ENCODE results near the gene MAB21L3. TPM values are rescaled to one million over a fixed set of nuclear protein-coding genes. Genes with fewer than 3 reads are reported as not detected.
"Not testable (repeated sequence)": the region's sequence is repeated elsewhere in the genome, so short reads cannot be mapped to it uniquely, and the experiment has no call there.

MAB21L3 gene
- polyA plus RNA-seq, 4 donors: 0.38 to 0.79 (median 0.62) TPM; not detected in 1

DNA sequence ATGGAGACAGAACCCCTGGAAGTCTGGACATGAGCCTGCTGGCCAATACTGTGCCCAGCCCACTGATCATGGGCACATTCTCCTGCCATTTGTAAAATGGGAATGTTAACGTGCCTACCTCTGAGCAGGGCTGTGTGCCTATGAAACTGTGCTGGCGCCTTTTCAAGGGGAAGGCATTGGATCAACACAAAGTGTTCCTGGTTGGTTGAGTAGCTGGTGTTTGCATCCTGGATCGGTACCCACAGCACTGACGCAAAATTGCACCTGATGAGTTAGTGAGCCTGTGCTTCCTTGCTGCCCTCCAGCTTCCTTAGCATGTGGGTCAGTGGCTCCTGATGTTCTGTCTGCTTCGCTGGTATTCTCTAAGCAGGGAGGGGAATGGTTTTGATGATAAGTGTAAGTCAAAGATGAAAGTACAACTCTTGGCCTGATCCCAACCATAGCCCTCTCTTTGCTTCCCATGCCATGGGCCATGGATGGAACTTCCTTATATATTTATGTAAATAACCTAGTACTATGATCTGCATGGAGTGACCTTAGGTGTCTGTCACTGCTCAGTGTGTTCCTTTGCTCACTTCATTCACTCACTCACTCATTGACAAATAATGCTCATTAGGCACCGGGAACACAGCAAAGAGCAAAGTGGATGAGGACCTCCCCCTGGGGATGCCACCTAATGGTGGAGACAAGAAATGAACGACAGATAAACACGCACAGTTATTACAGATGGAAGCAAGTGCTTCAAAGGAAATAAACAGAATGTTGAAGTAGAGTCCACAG lies 22.7 kb downstream of the MAB21L3 start:
- no peak for DNase-seq (ENCODE audit: low read depth in 4 of 4, low spot score in 3 of 4)

DNA sequence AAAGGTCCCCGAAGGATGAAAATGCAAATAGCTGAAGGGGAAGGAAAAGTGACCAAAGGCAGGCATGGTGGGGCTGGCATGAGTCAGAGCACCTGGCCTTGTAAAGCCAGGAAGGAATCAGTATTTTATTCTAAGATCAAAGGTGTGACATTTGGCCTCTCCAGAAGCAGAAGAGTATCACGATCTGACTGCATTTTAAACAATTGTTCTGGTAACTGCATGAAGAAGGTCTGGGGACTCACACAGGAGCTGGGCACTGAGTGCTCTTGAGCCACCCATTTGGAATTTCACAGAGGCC lies 23.2 kb downstream of the MAB21L3 start:
- no peak for DNase-seq (ENCODE audit: low read depth in 4 of 4, low spot score in 3 of 4)

DNA sequence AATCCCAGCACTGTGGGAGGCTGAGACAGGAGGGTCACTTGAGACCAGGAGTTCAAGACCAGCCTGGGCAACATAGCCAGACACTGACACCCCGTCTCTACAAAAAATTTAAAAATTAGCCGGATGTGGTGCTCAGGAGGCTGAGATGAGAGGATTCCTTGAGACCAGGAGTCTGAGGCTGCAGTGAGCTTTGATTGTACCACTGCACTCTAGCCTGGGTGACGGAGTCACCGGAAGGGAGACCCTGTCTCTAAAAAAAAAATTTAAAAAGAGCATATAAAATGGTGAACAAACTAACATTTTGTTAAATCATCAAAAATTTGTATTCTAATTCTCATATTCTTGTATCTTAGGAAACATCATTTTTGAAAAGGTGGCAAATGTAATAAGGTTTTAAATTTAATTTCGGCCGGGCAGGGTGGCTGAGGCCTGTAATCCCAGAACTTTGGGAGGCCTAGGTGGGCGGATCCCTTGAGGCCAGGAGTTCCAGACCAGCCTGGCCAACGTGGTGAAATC lies 27.1 kb downstream of the MAB21L3 start:
- no peak for DNase-seq (ENCODE audit: low read depth in 4 of 4, low spot score in 3 of 4)

DNA sequence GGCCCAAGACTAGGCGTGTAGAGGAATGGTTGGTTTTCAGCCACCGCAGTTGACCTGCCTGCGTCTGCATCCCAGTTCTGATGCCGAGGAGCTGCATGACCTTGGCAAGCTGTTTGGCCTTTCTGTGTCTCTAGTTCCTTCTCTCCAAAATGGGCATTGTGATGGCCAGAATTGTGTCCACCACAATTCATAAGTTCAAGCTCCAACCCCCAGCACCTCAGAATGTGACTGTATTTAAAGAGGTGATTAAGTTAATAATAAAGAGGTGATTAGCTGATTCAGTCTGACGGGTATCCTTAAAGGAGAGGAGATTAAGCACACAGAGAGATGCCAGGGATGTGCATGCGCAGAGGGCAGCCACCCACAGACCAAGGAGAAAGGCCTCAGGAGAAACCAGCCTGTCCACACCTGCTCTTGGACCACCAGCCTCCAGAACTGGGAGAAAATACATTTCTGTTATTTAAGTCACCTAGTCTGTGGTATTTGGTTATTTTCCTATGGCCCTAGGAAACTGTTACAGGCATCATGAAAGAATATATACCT lies 28.5 kb downstream of the MAB21L3 start:
- no peak for DNase-seq (ENCODE audit: low read depth in 4 of 4, low spot score in 3 of 4)

DNA sequence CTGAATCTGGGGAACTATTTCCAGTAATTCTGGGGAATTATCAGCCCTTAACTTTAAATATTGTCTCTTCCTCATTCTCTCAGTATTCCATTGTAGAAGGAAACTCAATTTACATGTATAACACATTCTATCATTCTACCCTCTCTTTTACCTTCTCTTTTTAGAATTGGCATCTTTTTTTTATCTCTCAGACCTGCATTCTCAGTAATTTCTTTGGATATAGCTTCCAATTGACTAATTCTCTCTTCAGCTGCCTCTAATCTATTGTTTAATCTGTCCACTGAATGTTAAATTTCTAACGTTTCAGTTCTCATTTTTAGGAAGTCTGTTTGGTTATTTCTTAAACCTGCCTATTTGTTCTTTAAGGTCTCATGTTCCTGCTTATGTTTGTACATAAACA lies 33.0 kb downstream of the MAB21L3 start:
- no peak for DNase-seq (ENCODE audit: low read depth in 4 of 4, low spot score in 3 of 4)

DNA sequence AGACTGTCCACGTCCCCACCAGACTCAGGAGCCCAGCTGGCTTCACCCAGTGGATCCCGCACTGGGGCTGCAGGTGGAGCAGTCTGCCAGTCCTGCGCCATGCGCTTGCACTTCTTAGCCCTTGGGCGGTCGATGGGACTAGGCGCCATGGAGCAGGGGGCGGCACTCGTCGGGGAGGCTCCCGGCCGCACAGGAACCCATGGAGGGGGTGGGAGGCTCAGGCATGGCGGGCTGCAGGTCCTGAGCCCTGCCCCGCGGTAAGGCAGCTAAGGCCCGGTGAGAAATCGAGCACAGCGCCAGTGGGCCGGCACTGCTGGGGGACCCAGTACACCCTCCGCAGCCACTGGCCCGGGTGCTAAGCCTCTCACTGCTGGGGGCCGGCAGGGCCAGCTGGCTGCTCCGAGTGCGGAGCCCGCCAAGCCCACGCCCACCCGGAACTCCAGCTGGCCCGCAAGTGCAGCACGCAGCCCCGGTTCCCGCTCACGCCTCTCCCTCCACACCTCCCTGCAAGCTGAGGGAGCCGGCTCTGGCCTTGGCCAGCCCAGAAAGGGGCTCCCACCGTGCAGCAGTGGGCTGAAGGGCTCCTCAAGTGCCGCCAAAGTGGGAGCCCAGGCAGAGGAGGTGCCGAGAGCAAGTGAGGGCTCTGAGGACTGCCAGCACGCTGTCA lies 35.4 kb downstream of the MAB21L3 start:
- not testable (repeated sequence) for DNase-seq (ENCODE audit: low read depth in 4 of 4, low spot score in 3 of 4)

DNA sequence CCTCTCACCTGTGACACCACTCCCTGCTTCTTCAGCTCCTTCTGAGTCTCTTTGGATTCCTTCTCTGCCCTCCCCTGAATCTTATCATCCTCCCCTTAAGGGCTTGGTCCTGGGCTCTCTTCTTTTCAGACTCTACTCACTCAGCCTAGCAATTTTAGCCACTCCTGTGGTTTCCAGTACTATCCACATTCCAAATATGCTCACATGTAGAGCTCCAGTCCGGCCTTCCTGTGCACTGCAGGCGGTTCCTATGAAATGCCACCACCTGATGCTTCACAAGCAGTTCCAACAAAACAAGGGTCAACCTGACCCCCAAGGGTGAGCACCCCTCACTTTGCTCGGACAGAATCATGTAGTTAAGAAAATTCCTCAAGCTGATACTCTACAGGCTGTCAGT lies 35.9 kb downstream of the MAB21L3 start:
- DNase-seq (ENCODE audit: low read depth in 4 of 4, low spot score in 3 of 4): no peak

DNA sequence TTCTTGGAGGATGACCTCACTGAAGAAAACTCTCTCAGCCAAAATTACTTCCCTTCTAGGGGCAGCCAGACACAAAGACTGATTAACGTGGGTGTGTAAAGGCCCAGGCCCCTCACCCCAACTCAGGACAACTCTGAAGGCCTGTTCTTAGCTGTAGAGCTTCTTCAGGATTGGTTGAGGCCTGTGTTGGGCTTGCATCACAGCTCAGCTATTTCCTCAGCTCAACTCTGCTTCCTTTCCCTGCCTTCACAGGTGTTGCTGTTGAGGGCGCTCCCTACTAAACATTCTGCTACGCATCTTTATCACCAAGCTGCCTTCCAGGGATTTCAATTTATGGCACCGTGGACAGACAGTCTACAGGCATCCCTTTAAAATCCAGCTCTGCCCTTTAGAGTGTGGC lies 36.8 kb downstream of the MAB21L3 start:
- DNase-seq (ENCODE audit: low read depth in 4 of 4, low spot score in 3 of 4): no peak

DNA sequence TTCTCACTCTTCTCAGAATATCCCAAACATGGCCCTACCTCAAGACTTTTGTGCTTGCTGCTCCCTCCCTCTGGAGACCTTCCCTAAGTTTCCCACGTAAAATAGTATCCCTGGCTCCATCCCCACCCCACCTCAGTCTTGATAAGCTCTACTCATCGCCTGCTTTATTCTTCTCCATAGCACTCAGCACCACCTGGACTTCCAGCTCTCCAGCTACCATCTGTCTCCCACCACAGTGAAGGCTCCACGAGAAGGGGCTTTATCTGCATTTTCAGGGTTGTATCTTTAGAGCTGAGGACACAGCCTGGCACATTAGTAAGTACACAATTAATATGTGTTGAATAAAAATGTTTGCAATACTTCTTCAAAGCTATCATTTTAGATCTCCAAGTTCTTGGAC lies 37.8 kb downstream of the MAB21L3 start:
- no peak for DNase-seq (ENCODE audit: low read depth in 4 of 4, low spot score in 3 of 4)

DNA sequence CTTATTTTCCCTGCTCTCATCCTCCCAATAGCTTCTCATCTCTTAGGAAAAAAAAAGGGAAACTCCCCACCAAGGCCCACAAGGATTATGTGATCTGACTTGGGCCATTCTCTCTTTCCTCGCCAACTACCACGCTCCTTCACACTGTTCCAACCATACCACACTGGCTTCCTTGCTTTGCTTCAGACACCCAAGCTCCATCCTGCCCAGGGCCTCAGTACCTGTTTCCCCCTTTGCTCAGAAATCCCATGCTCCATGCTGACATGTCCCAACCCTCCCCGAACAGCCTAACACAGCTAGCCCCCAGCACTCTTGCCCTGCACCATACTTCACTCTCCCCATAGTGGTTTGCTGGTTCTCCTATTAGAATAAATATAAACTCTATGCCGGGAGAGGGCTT lies 39.2 kb downstream of the MAB21L3 start:
- no peak for DNase-seq (ENCODE audit: low read depth in 4 of 4, low spot score in 3 of 4)

DNA sequence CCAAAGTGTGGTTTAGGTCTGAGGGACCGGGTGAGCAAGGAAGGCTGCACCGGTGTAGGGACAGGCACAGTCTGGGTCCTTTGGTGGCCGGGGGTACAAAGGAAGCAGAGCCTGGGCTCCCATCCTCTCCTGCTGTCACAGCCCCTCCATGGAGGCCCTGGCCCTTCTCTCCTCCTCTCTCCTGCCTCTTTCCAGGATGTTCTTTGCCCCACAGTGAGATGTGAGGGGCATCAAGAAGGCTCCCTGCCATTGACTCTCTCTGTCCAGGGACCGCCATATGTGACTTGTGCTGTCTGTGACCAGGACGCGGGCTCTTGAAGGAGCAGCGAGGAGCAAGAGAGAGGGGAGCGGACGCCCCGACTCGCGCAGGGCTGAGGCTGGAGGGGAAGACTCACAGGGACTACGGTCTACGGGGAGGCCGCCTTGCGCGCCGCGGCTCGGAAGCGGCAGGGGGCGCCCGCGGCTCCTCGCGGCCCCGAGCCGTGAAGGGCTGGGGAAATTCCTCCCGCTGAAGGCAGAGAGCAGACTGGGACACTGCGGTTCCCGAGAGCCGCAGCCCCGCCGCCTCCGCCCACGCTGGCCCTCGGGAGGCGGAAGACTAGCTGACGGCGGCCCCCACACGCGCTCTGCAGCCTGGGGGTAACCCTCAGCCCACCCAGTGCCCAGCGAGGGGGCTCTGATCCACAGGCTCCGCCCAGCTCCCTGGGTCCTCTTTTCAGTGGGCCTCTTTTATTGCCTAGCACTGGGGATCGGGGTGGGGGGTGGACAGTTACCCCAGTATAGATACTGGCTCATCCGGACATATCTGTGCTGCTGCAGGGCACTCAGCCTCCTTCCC lies 40.8 kb downstream of the MAB21L3 start:
- DNase-seq (ENCODE audit: low read depth in 4 of 4, low spot score in 3 of 4): peak in 3 of 4 donors; percentile 54 to 64 (median 57)

DNA sequence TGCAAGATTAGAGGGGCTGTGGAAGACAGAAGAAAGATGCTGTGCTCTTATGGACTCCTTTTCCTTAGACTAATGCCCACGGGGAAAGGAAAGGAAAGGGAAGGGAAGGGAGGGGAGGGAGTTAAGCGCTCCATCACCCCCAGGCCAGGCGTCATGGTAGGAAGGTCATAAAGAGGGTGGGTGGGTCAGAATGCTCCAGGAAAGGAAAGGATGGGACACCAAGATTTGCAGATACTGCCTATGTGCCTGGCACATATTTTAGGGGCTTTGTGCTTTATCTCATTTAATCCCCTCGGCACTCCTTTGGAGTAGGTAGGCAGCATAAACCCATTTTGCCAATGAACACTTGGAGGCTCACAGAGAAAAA lies 41.4 kb downstream of the MAB21L3 start:
- no peak for DNase-seq (ENCODE audit: low read depth in 4 of 4, low spot score in 3 of 4)

DNA sequence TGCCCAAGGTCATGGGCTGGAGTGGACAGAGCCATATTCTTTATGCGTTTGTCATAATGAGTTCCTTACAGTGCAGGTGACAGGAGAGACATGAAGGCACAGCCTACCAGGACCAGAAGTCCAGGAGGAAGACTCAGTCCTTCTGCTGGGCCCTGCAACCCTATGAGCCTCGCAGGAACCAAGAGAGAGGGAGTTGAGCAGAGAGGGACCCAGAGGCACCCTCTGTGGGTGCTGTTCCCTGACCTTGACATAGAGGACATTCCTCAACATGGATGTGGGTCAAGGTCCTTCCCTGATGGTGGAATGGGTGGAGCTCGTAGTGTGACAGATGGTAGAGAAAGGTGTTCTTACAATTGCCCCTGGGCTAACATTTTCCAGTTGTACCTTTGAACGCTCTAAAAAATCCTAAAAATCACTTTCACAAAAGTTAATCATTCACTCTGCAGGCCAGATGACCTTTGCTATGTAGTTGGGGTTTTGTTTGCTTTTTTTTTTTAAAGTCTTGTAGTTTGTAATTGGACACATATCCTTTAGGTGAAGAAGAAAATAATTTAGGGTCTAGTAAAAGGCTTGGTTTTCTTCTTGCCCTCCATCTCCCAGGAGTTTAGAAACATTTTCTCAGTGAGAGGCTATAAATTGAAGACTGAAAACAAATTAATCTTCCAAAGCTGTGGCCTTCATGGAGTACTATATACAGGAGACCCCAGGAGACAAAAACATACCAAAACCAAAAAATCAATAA lies 41.9 kb downstream of the MAB21L3 start:
- no peak for DNase-seq (ENCODE audit: low read depth in 4 of 4, low spot score in 3 of 4)

DNA sequence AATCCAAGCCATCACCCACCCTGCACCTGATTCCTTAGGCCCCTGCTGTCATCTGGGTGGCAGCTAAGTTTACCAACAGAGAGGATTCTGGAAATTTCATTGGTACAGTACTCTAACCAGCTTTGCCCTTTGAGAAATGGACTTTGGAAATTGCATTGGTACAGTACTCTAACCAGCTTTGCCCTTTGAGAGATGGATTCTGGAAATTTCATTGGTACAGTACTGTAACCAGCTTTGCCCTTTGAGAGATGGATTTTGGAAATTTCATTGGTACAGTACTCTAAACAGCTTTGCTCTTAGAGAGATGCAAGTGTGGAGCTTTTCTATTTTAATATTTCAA lies 42.5 kb downstream of the MAB21L3 start:
- no peak for DNase-seq (ENCODE audit: low read depth in 4 of 4, low spot score in 3 of 4)

DNA sequence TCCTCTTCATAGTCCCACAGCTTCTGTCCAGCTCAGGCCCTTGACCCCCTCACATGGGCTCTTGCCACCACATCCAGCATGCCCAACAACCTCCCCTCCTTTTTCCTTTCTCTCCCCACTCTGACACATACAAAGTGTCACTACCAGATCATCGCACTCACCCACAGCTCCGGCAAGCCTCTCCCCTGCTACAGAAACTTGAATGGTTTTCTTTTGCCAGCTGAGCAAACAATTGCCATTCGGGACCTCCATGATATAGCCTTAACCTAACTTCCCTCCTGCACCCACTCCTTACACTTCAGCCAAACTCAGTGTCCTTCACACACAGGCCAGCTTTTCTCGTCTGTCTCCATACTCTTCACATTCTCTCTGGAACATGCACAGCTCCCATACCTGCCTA lies 43.3 kb downstream of the MAB21L3 start:
- no peak for DNase-seq (ENCODE audit: low read depth in 4 of 4, low spot score in 3 of 4)

DNA sequence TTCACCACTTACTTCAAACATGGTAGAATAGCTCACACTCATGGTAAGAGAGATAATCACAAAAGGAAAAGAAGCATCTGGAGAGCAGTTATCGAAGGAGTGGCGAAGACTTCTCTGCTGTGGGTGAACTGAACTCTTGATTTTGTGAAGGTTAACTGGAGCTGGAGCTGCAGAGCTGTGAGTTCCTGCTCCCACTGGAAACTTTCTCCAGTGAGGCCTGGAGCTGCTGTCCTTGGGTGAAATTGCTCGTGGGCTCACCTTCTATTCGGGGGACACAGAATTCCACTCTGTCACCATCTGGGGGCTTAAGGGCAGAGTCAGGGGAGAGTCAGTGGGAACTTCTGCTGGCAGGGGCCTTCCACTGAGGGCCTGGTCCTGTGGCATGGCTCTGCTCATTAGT lies 45.9 kb downstream of the MAB21L3 start:
- no peak for DNase-seq (ENCODE audit: low read depth in 4 of 4, low spot score in 3 of 4)

DNA sequence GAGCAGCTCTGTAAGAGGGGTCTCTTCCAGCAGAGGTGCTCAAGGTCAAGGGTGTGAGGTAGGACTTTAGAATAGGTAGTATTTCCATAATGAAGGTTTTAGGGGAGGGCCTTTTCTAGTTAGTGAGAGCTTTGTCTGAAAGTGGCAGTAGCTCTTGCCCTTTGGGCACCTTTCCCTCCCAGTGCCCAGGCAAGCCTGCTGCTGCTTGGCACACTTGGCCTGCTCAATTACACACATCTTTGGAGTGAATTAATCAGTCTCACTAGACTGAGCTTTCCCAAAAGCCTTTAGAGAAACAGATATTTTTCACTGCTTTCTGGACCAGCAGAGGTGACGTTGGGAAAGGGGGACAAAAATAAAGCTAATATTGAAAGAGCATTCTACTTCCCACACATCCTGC lies 48.0 kb downstream of the MAB21L3 start:
- no peak for DNase-seq (ENCODE audit: low read depth in 4 of 4, low spot score in 3 of 4)

DNA sequence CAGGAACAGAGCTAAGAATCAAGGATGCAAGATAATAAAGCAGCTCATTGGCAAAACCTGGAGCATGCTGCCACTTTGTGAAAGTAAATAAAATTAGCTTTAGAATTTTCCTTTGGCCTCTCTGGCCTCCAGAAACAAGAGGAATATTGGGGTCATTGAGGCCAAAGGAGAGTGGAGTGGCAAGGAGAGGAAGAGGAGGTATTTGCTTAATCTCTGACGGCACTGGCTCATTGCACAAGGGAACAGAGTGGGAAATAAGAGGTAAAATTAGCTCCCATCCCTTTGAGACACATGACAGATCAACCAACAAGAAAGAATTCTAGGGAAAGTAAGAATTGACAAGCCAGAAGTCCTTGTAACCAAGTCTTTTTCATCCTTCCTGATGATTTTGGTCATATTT lies 48.4 kb downstream of the MAB21L3 start:
- no peak for DNase-seq (ENCODE audit: low read depth in 4 of 4, low spot score in 3 of 4)

DNA sequence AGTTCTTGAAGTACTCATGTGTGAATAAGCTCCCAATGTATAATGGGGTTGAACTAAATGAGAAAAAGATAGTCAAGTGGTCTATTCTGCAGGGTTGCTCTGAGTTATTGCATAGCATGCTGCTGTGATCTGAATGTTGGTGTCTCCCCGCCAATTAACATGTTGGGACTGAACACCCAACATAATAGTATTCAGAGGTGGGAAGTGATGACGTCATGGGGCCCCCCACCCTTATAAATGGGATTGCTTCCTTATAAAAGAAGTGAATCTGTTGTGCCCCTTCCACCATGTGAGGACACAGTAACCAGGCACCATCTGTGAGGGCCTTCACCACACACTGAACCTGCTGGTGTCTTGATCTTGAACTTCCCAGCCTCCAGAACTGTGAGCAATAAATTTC lies 50.2 kb downstream of the MAB21L3 start:
- DNase-seq (ENCODE audit: low read depth in 4 of 4, low spot score in 3 of 4): no peak

DNA sequence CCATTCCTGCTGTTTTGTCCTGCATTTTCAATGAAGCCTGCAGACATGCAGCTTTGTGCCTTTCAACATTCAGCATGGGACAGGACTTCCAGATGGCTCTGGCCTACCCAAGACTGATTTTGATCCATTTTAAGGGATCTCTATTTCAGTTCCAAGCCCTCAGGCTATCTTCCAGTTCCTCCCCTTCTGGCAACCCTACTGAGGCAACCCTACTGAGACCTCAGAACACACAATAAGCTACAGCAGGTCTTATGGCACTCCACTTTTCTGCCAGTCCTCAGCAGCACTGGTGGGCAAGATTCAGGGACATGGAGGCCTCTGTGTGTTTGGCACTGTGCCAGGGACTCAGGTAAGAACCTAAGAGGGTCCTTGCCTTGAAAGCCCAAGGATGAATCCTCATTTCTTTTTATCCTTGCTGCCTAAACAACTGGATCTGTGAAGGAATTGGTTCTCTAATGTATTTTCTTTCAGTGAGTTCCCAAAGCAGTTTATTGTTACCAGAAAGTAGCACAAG lies 50.7 kb downstream of the MAB21L3 start:
- DNase-seq (ENCODE audit: low read depth in 4 of 4, low spot score in 3 of 4): no peak

Measured in left renal pelvis (tissue), 4 donors.